AG04449 (cell line): ENCODE results near the gene CERS5.

Experiments
- CTCF ChIA-PET: fragments of 350-600 bp; formaldehyde crosslinking; extraction: SDS; loops from one replicate; lab custom pipeline; 2021; ENCODE audit warnings: antibody characterized with exemption; lab: Yijun Ruan, JAX
- POLR2A ChIA-PET: fragments of 400-600, 350-600 bp; formaldehyde crosslinking; extraction: SDS; loops from one replicate; lab custom pipeline; 2020; ENCODE audit warnings: antibody characterized with exemption, inconsistent platforms; lab: Yijun Ruan, JAX
- DNase-seq: peaks from one replicate; pipeline ENCODE4 v3.0.0-alpha.2; 2010; ENCODE audit warnings: low read depth, low spot score
- H3K4me3 ChIP-seq: 2 replicates; pipeline ENCODE4 v1.5.1; 2011; ENCODE audit warnings: low read depth, mild to moderate bottlenecking, control low read depth, low read length
- TF ChIP-seq, protein P1 (sequence below): IDR thresholded peaks from one replicate; pipeline ENCODE4 v1.5.1; 2011; ENCODE audit warnings: mild to moderate bottlenecking, moderate library complexity, low read length, control low read depth, inconsistent platforms; ENCODE audit not compliant: insufficient read depth; ENCODE audit errors: missing control alignments

The CERS5 gene

DNA sequence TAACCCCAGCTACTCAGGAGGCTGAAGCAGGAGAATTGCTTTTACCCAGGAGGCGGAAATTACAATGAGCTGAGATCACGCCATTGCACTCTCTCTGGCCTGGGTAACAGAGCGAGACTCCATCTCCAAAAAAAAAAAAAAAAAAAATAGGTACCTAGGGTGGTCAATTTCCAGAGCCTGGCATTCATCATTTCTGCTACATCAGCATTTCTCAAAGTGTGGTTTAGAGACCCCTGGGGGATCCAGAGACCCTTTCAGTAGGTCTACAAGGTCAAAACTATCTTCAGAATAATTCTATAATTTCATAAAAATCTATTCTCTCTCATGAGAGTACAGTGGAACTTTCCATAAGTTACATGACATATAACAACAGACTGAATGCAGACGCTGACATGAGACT, 19.9 kb downstream of the CERS5 start:
- H3K4me3 ChIP-seq, result no peak overlapping the region
- DNase-seq, result no peak
- ChIA-PET CTCF (interaction anchor here (1.0 to 2.6 kb wide), 3 partner anchors 9 to 36 kb away, joined by 4 to 19 read pairs (median 7); partner anchors contain the start of gene COX14), POLR2A (no interaction called here)
- TF ChIP-seq, protein P1, sequence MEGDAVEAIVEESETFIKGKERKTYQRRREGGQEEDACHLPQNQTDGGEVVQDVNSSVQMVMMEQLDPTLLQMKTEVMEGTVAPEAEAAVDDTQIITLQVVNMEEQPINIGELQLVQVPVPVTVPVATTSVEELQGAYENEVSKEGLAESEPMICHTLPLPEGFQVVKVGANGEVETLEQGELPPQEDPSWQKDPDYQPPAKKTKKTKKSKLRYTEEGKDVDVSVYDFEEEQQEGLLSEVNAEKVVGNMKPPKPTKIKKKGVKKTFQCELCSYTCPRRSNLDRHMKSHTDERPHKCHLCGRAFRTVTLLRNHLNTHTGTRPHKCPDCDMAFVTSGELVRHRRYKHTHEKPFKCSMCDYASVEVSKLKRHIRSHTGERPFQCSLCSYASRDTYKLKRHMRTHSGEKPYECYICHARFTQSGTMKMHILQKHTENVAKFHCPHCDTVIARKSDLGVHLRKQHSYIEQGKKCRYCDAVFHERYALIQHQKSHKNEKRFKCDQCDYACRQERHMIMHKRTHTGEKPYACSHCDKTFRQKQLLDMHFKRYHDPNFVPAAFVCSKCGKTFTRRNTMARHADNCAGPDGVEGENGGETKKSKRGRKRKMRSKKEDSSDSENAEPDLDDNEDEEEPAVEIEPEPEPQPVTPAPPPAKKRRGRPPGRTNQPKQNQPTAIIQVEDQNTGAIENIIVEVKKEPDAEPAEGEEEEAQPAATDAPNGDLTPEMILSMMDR, result no peak

DNA sequence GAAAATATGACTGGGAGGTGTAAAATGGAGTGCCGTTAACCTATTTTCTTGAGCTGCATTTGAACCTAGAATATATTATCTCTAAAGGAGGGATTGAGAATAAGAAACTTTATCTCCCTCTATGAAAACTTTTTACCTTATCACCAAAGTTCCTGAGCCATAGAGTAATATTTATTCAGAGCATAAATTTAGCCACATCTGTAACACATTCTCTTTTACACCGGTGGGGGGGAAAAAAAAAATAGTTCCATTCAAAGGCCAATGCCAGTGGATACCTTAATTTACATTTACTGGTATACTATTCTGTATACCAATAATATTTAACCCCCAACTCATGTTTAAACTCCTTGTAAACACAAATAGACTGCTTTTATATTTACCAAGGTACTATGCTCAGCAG, 21.7 kb downstream of the CERS5 start:
- ChIA-PET POLR2A (interaction anchor here (1.4 kb wide), 1 partner anchor 8 kb away, joined by 3 read pairs; no protein-coding TSS in a partner anchor), CTCF (interaction anchor here (0.8 to 2.6 kb wide), 4 partner anchors 8 to 106 kb away, joined by 3 to 19 read pairs (median 7); partner anchors contain the start of gene COX14)
- no peak overlapping the region for H3K4me3 ChIP-seq
- DNase-seq, result no peak
- TF ChIP-seq, protein P1, result no peak

DNA sequence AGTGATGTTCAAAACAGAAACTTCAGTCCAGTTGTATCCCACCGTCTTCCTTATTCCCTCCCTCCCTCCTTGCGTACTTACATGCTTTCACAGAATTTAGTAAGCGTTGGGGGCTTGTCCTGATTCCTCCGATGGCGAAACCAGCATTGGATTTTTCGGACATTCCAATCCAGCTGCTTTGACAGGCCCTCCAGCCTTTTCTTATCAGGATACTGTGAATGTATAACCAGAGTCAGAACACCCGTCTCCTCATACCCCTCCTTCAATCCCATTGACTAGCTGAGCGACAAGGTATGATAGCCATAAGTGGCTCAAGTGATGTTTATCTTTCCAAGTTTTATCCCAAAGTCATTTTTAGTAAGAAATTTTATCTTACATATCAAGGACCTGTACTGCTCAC, 24.2 kb downstream of the CERS5 start:
- DNase-seq, result no peak
- ChIA-PET CTCF (interaction anchor here (0.6 to 1.6 kb wide), 7 partner anchors 10 to 171 kb away, joined by 3 to 5 read pairs (median 3); partner anchors contain the start of genes CERS5 and COX14), POLR2A (no interaction called here)
- H3K4me3 ChIP-seq, result no peak overlapping the region
- TF ChIP-seq, protein P1, result no peak

DNA sequence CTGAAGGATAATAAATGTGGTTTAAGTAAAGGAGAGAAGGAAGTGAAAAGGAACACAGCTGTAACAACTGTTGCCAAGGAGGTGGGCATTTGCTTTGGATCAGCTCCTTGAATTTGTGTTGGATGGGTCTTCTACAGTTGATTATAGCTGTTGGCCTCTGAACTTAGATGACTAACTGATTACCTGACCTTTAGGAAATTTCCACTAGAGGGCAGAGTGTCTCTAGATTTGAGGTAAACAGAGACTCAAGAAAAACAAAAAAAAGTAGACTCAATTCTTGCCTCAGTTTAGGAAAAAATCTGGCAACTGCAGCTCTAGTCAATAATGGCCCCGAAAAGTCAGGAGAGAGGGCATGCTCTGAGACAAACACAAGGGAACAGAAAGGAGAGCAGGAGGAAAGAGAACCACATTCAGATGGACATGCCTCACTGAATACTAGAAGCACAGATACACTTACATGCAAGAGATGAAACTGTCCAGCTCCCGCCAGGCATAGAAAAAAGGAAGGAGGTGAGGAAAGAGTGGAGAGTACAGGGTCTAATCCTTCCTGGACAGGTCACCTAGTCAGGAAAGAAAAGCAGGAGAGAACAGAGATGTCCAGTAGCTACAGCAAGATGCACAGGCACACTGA, 34.5 kb downstream of the CERS5 start:
- TF ChIP-seq, protein P1, result peak; percentile 20
- H3K4me3 ChIP-seq, result no peak overlapping the region
- ChIA-PET CTCF (interaction anchor here (0.6 to 2.6 kb wide), 20 partner anchors 8 to 183 kb away, joined by 3 to 14 read pairs (median 3); partner anchors contain the start of genes CERS5 and COX14), POLR2A (no interaction called here)
- DNase-seq, result no peak

DNA sequence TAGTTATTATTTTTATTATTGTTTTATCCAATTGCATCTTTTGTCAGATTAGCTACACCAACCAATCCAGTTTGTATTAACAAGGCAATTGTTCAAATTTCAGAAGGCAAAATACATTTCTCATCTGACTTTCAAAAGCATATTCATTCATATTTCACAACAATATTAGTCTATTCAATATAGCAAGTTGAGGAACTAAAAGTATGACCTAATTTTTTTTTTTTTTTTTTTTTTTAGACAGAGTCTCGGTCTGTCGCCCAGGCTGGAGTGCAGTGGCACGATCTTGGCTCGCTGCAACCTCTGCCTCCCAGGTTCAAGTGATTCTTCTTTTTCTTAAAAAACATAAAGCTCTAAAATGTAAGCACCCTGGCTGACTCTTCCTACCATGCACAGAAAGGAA, 37.9 kb downstream of the CERS5 start:
- POLR2A ChIA-PET, result interaction anchor here (2.0 kb wide), 1 partner anchor 17 kb away, joined by 7 read pairs; the partner anchor contains the start of gene COX14
- CTCF ChIA-PET, result interaction anchor here (0.7 to 2.3 kb wide), 8 partner anchors 13 to 185 kb away, joined by 3 to 14 read pairs (median 6); partner anchors contain the start of genes CERS5 and COX14
- H3K4me3 ChIP-seq, result no peak overlapping the region
- DNase-seq, result no peak
- TF ChIP-seq, protein P1, result no peak

DNA sequence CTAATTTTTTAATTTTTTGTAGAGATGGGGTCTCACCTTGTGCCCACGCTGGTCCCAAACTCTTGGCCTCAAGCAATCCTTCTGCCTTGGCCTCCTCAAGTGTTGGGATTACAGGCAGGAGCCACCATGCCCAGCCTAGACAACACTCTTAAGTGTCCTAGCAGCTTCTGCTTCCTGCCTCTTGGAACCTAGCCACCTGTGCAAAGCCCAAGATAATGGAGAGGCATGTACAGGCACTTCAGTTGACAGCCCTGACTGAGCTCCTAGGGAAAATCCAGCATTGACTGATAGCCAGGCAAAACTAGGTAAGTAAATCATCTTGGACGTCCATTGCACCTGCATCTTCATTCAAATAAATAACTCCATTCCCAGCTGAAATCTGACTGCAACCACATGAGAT, 39.6 kb downstream of the CERS5 start:
- ChIA-PET CTCF (interaction anchor here (1.0 kb wide), 2 partner anchors 17 to 40 kb away, joined by 3 to 5 read pairs; no protein-coding TSS in a partner anchor), POLR2A (interaction anchor here (1.0 kb wide), 1 partner anchor 16 kb away, joined by 3 read pairs; the partner anchor contains the start of gene COX14)
- no peak for DNase-seq
- TF ChIP-seq, protein P1, result no peak
- H3K4me3 ChIP-seq, result no peak overlapping the region
